Hindlimb muscle (tissue), 1 donor: ENCODE data around the gene GRIK5. TPM values are rescaled to one million over a fixed set of nuclear protein-coding genes. Genes with fewer than 3 reads are reported as not detected.

ENCODE experiments used
- DNase-seq: peaks from one replicate; pipeline ENCODE4 v3.0.0-alpha.2; 2013
- polyA plus RNA-seq: library from polyadenylated mRNA; unstranded; fragments of 120-200 nt; gene quantifications from one replicate; pipeline ENCODE4 v1.2.1, GENCODE V29; 2013; ENCODE audit not compliant: insufficient read length

Gene GRIK5
- polyA plus RNA-seq, 1 donor, result 2.2 TPM

DNA sequence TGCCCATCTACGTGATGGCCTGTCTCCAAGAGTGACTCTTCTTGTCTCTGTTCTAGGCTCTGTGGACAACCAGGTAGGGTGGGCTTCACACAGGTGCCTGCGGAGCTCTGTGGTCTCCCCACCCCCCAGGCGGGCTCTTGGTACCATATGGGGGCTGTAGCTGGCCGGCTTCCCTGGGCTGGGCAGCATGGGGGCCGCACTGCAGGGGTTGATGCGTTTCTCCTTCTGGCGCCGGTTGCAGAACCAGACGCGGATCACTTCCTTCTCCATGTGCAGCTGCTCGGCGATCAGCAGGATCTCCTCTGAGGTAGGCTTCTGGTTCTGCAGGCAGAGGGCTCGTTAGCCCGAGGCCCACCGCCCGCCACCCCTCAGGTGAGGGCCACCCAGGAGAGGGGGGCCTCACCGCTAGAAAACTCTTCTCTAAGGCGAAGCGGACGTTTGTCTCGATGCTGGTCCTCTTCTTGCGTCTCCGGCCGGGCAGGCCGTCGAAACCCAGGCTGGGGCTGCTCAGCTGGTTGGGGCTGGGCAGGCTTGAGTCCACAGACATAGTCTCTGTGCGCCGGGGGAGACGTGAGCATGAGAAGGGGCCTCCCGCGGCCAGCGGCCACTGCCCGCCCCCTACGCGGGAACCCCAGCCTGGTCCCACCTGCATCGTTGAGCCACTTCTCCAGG, 25.3 kb upstream of the GRIK5 start:
- no peak for DNase-seq

- DNase-seq, result no peak
Observed at GRCh38 chr19:42093926-42094325, 23.9 kb upstream of the GRIK5 start.

- no peak for DNase-seq
Observed at GRCh38 chr19:42093505-42093904, 23.5 kb upstream of the GRIK5 start.

GRCh38 chr19:42092350-42092749, 22.3 kb upstream of the GRIK5 start:
- no peak for DNase-seq

DNA sequence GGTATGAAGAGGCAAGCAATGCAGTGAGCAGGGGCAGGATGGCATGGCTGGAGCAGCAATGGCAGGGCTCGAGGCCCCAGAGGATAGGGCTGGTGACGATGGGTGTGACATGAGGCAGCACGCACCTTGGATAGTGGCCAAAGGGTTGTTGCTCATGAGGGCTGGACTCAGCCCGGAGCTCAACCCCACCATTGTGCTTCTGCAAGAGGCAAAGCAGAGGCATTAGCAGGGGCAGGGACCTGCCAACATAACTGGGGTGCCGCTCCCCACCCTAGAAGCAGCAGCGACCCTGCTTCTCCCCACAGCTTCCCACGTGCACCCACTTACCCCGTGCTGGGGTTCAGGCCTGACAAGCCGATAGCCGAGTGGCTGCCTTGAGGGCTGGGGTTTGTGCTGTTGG, 21.7 kb upstream of the GRIK5 start:
- no peak for DNase-seq

GRCh38 chr19:42091300-42091699, 21.3 kb upstream of the GRIK5 start:
- no peak for DNase-seq

DNA sequence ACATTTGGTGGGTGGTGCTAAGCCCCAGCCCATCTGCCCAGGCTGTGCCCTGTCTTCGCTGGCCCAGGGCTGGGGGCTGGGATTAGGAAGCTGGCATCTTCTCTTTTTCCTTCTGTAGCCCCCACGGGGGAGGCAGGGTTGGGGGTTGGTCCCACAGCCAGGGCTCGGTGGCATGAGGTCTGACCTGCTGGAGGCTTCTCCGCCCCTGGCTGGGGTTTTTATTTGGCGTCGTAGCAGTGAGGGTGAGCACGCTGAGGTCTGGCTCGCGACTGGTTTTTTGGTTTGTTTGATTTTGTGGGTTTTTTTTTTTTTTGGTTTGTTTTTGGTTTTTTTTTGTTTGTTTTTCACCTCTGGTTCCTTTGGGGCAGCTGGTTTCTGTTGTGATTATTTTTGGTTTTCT, 20.7 kb upstream of the GRIK5 start:
- no peak for DNase-seq

- DNase-seq, result no peak
Observed at GRCh38 chr19:42089772-42090171, 19.8 kb upstream of the GRIK5 start.

GRCh38 chr19:42089191-42089750, 19.3 kb upstream of the GRIK5 start:
- DNase-seq, result no peak

DNA sequence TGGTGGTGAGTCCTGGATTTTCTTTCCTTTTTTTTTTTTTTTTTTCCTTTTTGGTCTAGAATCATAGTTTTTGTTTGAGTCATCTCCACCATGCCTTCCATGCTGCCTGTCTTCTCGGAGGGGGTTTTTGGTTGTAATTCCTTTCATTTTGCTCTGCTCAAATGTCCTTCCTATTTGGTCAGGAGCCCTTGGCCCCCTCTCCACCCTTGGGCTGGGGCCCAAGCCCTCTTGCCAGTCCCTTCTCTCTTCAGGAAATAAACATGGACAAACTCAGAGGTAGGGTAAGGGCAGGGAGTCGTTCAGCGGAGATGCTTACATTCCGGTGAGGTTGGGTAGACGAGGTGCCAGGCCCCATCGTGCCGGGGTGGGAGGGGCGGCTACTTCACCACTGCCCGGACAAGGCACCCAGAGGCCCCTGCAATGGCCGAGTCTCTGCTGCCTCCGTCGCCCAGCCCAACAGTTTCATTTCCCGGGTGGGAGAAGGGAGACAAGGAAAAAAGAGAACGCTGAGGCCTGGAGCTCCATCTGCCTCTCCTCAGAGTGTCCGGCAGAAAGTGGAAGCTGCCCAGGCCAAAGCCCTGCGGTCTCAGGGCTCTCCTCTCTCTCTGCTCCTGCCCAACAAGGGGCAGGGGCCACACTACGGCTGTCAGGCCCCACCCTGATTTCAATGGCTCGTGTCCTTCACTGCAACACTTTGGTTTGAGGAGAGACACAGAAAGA, 18.6 kb upstream of the GRIK5 start:
- DNase-seq, result no peak

DNA sequence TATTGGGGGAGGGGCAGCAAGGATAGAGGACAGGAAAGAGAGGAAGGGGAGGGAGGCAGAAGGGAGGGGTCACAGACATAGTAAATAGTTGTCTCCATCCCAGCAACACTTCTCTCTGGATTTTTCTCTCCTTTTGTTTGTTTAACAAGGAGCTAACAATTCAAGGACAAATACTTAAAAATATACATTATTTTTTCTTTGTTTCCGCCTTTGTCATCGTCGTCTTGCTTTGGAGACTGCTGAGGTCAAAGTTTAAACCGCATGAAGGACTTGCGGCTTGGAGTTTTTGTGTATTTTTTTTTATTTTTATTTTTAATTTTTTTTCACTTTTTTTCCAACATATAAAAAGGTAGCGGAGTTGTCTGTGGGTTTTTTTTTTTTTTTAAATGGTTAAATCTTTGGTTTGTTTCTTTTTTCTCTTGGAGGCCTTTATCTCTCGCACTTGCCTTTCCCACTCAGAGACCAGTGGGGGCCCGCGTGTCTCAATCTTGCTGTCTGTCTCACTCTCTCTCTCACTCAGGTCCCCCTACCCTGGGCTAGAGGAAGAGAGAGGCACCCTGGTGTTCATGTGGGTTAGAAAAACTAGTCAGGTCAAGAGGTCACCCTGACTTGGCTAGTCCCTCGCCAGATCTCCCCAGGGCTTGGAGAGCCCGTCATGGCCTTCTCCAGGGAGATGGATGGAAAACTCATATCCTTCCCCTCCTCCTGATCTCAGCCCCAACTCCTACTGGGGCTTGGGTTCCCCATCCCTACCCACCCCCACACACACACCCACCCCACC, 17.0 kb upstream of the GRIK5 start:
- DNase-seq, result no peak

- no peak for DNase-seq
Observed at GRCh38 chr19:42086188-42086736, 16.3 kb upstream of the GRIK5 start.

DNA sequence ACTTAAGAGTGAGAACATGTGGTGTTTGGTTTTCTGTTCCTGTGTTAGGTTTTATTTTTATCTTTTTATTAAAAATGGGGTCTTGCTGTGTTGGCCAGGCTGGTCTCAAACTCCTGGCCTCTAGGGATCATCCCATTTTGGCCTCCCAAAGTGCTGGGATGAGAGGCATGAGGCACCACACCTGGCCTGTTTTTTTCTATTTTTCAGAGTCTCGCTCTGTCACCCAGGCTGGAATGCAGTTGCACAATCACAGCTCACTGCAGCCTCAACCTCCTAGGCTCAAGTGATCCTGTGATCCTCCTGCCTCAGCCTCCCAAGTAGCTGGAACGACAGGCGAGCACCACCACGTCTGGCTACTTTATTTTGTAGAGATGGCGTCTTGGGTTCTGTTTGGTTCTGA, 13.5 kb upstream of the GRIK5 start:
- DNase-seq, result no peak

DNA sequence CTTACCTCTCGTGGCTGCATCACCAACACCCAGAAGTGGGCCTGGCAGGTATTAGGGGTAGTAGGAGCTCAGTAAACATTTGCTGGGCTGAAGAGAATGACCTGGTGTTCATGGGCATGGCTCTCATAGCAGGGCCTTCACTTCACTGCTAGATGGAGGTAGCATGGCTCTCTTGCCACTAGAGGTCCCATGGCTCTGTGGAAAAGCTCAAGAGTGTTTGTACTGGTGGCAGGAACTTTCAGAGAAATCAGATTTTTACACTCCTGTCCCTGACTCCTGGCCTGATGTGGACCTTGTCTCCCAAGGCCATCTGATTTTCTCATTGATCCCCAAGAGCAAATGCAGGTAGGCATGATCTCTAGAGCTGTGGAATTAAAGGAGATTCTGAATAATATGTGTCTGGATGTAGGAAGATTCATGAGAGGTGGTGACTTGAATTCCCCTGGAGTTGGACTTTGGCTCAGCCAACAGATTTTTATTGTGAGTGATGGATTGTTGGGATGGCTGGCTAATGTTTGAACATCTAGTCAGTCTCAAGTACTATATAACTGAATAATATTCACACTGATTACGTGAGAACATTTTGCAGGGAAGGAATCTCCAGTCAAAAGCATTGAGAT, 11.7 kb upstream of the GRIK5 start:
- no peak for DNase-seq

GRCh38 chr19:42080764-42081375, 10.9 kb upstream of the GRIK5 start:
- no peak for DNase-seq

- DNase-seq, result no peak
Observed at GRCh38 chr19:42079886-42080763, 10.1 kb upstream of the GRIK5 start.

- DNase-seq, result no peak
Observed at GRCh38 chr19:42079276-42079669, 9.3 kb upstream of the GRIK5 start.

GRCh38 chr19:42078538-42079275, 8.7 kb upstream of the GRIK5 start:
- no peak for DNase-seq

DNA sequence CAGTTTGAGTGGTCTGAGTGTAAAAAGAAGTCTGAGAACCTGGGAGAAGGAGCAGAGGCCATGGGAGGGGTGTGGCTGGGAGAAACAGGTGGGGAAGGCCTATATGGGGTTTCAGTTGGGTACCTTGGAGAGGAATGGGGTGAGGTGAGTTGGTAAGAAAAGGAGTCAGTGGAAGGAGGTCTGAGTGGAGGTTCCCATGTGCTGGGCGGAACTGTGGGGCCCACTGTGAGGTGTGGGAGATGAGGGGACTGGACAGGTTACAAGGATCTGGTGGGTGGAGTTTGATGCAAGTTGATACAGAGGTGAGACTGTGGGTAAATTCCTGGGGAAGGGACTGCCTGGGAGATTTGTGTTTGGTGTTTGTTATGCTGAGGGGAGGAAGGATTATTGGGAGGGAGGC, 8.1 kb upstream of the GRIK5 start:
- no peak for DNase-seq

DNA sequence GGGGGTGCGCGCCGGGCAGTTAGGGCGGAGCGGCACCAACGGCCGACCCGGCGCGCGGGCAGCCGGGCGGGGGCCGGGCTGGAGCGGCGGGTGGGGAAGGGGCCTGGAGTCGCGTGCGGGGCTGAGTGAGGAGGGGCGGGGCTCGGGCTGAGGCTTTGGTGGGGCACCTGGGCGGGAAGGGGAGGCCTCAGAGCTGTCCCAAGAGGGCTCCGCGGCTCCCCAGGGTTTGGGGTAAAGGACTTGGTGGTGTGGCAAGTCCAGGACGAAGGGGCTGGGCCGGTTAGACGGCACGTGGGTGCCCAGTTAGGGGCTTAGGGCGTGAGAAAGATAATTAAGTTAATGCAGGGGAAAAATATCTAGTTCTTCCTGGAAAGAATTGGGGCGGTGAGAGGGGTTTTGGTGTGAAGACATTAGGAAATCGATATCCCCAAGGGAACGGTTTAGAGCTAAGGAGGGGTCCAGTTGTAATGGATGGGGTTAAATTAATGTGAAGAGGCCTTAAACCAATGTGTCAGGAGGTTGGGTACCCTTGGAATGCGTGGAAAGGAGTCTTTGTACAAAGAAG, 6.5 kb upstream of the GRIK5 start:
- no peak for DNase-seq
